HepG2 (cell line): Measurements from ENCODE around the gene UNKL. TPM values are rescaled to one million over a fixed set of nuclear protein-coding genes. Genes with fewer than 3 reads are reported as not detected.
A peak's percentile ranks its signal among the peaks of the same experiment; 100 is the strongest.

Experiments
- AGO2 ChIP-seq: fragments of 200-400 bp; formaldehyde crosslinking; optimal IDR thresholded peaks from 2 replicates; pipeline ENCODE3; 2017; ENCODE audit warnings: mild to moderate bottlenecking, low read depth, low read length, moderate library complexity
- ATF7 ChIP-seq, 2 experiments: fragments of 450-650 bp in 1 of 2; sonication (generic) in 1 of 2; formaldehyde crosslinking in 1 of 2; IDR thresholded peaks; 2 replicates each; pipeline versions ENCODE4 v1.4.0 to v1.6.1; 2016 to 2020; ENCODE audit warnings: antibody characterized with exemption in 1 of 2, mild to moderate bottlenecking in 1 of 2, missing genetic modification reagents in 1 of 2
- CREB3 ChIP-seq: sonication (generic); formaldehyde crosslinking; IDR thresholded peaks from 2 replicates; pipeline ENCODE4 v1.5.0; 2020; ENCODE audit warnings: missing genetic modification reagents
- FOXO1 ChIP-seq: sonication (generic); formaldehyde crosslinking; IDR thresholded peaks from 2 replicates; pipeline ENCODE4 v1.4.0; 2020; ENCODE audit warnings: missing genetic modification reagents
- HNF1A ChIP-seq, 2 experiments: sonication (generic) in 1 of 2; formaldehyde crosslinking in 1 of 2; IDR thresholded peaks; 2 replicates each; pipeline versions ENCODE4 v1.4.0 to v1.6.1; 2016 to 2020; ENCODE audit warnings: borderline replicate concordance in 1 of 2, low read depth in 1 of 2, mild to moderate bottlenecking in 1 of 2, missing genetic modification reagents in 1 of 2
- KDM2A ChIP-seq: sonication (generic); formaldehyde crosslinking; IDR thresholded peaks from 2 replicates; pipeline ENCODE4 v1.4.0; 2020; ENCODE audit warnings: low read depth, missing genetic modification reagents, borderline replicate concordance
- KDM5B ChIP-seq: sonication (generic); formaldehyde crosslinking; IDR thresholded peaks from 2 replicates; pipeline ENCODE4 v1.4.0; 2020; ENCODE audit warnings: missing genetic modification reagents, mild to moderate bottlenecking, borderline replicate concordance
- MLX ChIP-seq: IDR thresholded peaks from 2 replicates; pipeline ENCODE4 v1.6.1; 2016
- NFE2 ChIP-seq: sonication (generic); formaldehyde crosslinking; IDR thresholded peaks from 2 replicates; pipeline ENCODE4 v1.4.0; 2020; ENCODE audit warnings: missing genetic modification reagents
- NFKB2 ChIP-seq: sonication (generic); formaldehyde crosslinking; IDR thresholded peaks from 2 replicates; pipeline ENCODE4 v1.4.0; 2020; ENCODE audit warnings: missing genetic modification reagents, borderline replicate concordance
- NONO ChIP-seq, 2 experiments: fragments of 450-650 bp in 1 of 2; sonication (generic) in 1 of 2; formaldehyde crosslinking in 1 of 2; IDR thresholded peaks in 1 of 2; conservative IDR thresholded peaks in 1 of 2; 2 replicates each; pipeline versions ENCODE4 v1.6.1 to v1.8.0; 2017 to 2022; ENCODE audit warnings: mild to moderate bottlenecking in 1 of 2, missing genetic modification reagents in 1 of 2, moderate library complexity in 1 of 2
- PHF20 ChIP-seq: sonication (generic); formaldehyde crosslinking; IDR thresholded peaks from 2 replicates; pipeline ENCODE4 v1.5.0; 2020; ENCODE audit warnings: mild to moderate bottlenecking, missing genetic modification reagents
- PRPF4 ChIP-seq: fragments of 200-400 bp; formaldehyde crosslinking; IDR thresholded peaks from 2 replicates; pipeline ENCODE4 v1.6.1; 2016; ENCODE audit warnings: low read length, low read depth; ENCODE audit not compliant: poor library complexity, severe bottlenecking
- RBAK ChIP-seq: sonication (generic); formaldehyde crosslinking; IDR thresholded peaks from 2 replicates; pipeline ENCODE4 v1.5.1; 2020; ENCODE audit warnings: mild to moderate bottlenecking, missing genetic modification reagents
- RBM22 ChIP-seq: fragments of 200-400 bp; formaldehyde crosslinking; optimal IDR thresholded peaks from 2 replicates; pipeline ENCODE3; 2017; ENCODE audit warnings: mild to moderate bottlenecking, low read length, moderate library complexity
- SRSF9 ChIP-seq: fragments of 200-400 bp; formaldehyde crosslinking; IDR thresholded peaks from 2 replicates; pipeline ENCODE4 v1.6.1; 2018; ENCODE audit warnings: borderline replicate concordance, mild to moderate bottlenecking, low read depth, low read length; ENCODE audit not compliant: insufficient read depth, poor library complexity, severe bottlenecking
- THAP11 ChIP-seq: IDR thresholded peaks from 2 replicates; pipeline ENCODE4 v1.6.1; 2016; ENCODE audit warnings: missing biosample characterization, missing genetic modification reagents
- ZNF430 ChIP-seq: sonication (generic); formaldehyde crosslinking; IDR thresholded peaks from 2 replicates; pipeline ENCODE4 v1.9.0; 2021; ENCODE audit warnings: mild to moderate bottlenecking, missing genetic modification reagents
- ZNF629 ChIP-seq: sonication (generic); formaldehyde crosslinking; conservative IDR thresholded peaks from 2 replicates; pipeline ENCODE4 v1.5.0; 2020; ENCODE audit warnings: missing genetic modification reagents
- ZNF850 ChIP-seq: sonication (generic); formaldehyde crosslinking; conservative IDR thresholded peaks from 2 replicates; pipeline ENCODE4 v1.9.0; 2021; ENCODE audit warnings: mild to moderate bottlenecking, missing genetic modification reagents
- ZXDC ChIP-seq: sonication (generic); formaldehyde crosslinking; IDR thresholded peaks from 2 replicates; pipeline ENCODE4 v1.5.0; 2020; ENCODE audit warnings: mild to moderate bottlenecking, missing genetic modification reagents
- polyA plus RNA-seq, 8 experiments: library from polyadenylated mRNA; depleted of rRNA in 3 of 8; stranded (reverse) in 7 of 8; unstranded in 1 of 8; fragments of >200 nt; fragmentation: Illumina TruSeq in 4 of 8; extraction: Trizol in 4 of 8; gene quantifications; 2 replicates each; pipeline versions ENCODE4 v1.2.1 to v1.2.3, GENCODE V29; 2011 to 2016; ENCODE audit warnings: low read depth in 4 of 8, missing spikeins in 1 of 8, mixed read lengths in 1 of 8; ENCODE audit not compliant: insufficient read depth in 1 of 8
- total RNA-seq, 5 experiments: library from RNA; depleted of rRNA; stranded (reverse); fragments of >200 nt; fragmentation: Illumina TruSeq; extraction: Trizol; gene quantifications; 2 replicates each; pipeline ENCODE4 v1.2.3, GENCODE V29; 2016; ENCODE audit warnings: low read depth in 1 of 5

UNKL gene
- total and polyA plus RNA-seq, 2 of the 13 experiments (the other 11 are each of a cell fraction or from before 2014, with no cell fraction given): 10.4 to 17.6 TPM

- TF ChIP-seq ZXDC (CRISPR knock-in tag): no peak
- peak; percentile 35 for TF ChIP-seq RBM22
- TF ChIP-seq THAP11: peak; percentile 23; the same call in 1 of the 2 replicates
- TF ChIP-seq ZNF850 (CRISPR knock-in tag): no peak
- TF ChIP-seq KDM5B (CRISPR knock-in tag): 0 out of 2 replicates have a peak, but pooled peaks have one; percentile 26
- TF ChIP-seq NONO (IDR thresholded peaks at IDR 0.05): no peak
- peak; percentile 45; the same call in 1 of the 2 replicates for TF ChIP-seq NONO (CRISPR knock-in tag; conservative IDR thresholded peaks at IDR 0.05)
- TF ChIP-seq ATF7 (IDR thresholded peaks at IDR 0.05): no peak
- TF ChIP-seq ATF7 (CRISPR knock-in tag; IDR thresholded peaks at IDR 0.05): no peak
- TF ChIP-seq MLX (CRISPR knock-in tag): no peak
- TF ChIP-seq NFE2 (CRISPR knock-in tag): no peak
- peak; percentile 69 for TF ChIP-seq AGO2
- TF ChIP-seq HNF1A (IDR thresholded peaks at IDR 0.05; ENCODE audit: low read depth): no peak
- no peak for TF ChIP-seq HNF1A (CRISPR knock-in tag; IDR thresholded peaks at IDR 0.05; ENCODE audit: borderline replicate concordance)
- TF ChIP-seq FOXO1: no peak
- no peak for TF ChIP-seq SRSF9
- TF ChIP-seq PRPF4: no peak
- TF ChIP-seq CREB3 (CRISPR knock-in tag): no peak
- TF ChIP-seq ZNF430 (CRISPR knock-in tag): 0 out of 2 replicates have a peak, but pooled peaks have one; percentile 31
- TF ChIP-seq PHF20 (CRISPR knock-in tag): no peak
- no peak for TF ChIP-seq RBAK (CRISPR knock-in tag)
- 0 out of 2 replicates have a peak, but pooled peaks have one; percentile 19 for TF ChIP-seq NFKB2
- TF ChIP-seq ZNF629: no peak
- TF ChIP-seq KDM2A (CRISPR knock-in tag): peak; percentile 47; the same call in 1 of the 2 replicates
These were observed 50.9 kb downstream of the UNKL start (continued) for GRCh38 chr16:1363501-1364041.
